ENCODE results near the gene GRIK3.

DNA sequence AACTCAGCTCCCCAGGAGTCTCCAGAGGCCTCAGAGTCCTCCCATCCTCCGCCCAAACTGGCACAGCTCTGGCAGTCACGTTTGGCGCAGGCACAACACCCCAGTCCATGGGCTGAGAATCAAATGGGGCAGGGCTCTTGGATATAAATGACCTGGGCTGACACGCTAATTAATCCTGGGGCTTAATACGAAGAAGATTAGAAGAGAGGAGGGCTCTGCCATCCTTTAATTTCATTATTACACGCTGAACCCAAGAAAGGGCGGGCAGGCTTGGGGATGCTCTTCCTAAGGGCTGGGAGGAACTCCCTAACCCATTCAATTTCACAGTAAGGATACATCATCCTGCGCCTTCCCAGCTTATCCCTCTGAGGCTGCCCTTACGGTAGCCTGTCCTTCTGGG lies 2.4 kb downstream of the GRIK3 start:
- TF ChIP-seq, protein P1, sequence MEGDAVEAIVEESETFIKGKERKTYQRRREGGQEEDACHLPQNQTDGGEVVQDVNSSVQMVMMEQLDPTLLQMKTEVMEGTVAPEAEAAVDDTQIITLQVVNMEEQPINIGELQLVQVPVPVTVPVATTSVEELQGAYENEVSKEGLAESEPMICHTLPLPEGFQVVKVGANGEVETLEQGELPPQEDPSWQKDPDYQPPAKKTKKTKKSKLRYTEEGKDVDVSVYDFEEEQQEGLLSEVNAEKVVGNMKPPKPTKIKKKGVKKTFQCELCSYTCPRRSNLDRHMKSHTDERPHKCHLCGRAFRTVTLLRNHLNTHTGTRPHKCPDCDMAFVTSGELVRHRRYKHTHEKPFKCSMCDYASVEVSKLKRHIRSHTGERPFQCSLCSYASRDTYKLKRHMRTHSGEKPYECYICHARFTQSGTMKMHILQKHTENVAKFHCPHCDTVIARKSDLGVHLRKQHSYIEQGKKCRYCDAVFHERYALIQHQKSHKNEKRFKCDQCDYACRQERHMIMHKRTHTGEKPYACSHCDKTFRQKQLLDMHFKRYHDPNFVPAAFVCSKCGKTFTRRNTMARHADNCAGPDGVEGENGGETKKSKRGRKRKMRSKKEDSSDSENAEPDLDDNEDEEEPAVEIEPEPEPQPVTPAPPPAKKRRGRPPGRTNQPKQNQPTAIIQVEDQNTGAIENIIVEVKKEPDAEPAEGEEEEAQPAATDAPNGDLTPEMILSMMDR (tag by site-specific recombination; IDR thresholded peaks at IDR 0.05) = no peak
- TF ChIP-seq, protein P2, sequence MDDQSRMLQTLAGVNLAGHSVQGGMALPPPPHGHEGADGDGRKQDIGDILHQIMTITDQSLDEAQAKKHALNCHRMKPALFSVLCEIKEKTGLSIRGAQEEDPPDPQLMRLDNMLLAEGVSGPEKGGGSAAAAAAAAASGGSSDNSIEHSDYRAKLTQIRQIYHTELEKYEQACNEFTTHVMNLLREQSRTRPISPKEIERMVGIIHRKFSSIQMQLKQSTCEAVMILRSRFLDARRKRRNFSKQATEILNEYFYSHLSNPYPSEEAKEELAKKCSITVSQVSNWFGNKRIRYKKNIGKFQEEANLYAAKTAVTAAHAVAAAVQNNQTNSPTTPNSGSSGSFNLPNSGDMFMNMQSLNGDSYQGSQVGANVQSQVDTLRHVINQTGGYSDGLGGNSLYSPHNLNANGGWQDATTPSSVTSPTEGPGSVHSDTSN (CRISPR knock-in tag; IDR thresholded peaks at IDR 0.05) = no peak
- TF ChIP-seq ZNF16 (tag by site-specific recombination; IDR thresholded peaks at IDR 0.05; ENCODE audit: low read depth) (no peak), YY2 (tag by site-specific recombination; IDR thresholded peaks at IDR 0.05) (no peak), ZBTB7A (tag by site-specific recombination; IDR thresholded peaks at IDR 0.05; ENCODE audit: low read depth) (no peak), ZNF571 (tag by site-specific recombination; IDR thresholded peaks at IDR 0.05) (no peak), ZSCAN23 (tag by site-specific recombination; IDR thresholded peaks at IDR 0.05) (no peak), ZNF501 (tag by site-specific recombination; IDR thresholded peaks at IDR 0.05) (no peak), HOXD13 (CRISPR knock-in tag; IDR thresholded peaks at IDR 0.05; ENCODE audit: borderline replicate concordance) (no peak), ZNF302 (tag by site-specific recombination; IDR thresholded peaks at IDR 0.05; ENCODE audit: low read depth) (no peak), ZFP37 (tag by site-specific recombination; IDR thresholded peaks at IDR 0.05) (no peak)
- TF ChIP-seq, protein P3, sequence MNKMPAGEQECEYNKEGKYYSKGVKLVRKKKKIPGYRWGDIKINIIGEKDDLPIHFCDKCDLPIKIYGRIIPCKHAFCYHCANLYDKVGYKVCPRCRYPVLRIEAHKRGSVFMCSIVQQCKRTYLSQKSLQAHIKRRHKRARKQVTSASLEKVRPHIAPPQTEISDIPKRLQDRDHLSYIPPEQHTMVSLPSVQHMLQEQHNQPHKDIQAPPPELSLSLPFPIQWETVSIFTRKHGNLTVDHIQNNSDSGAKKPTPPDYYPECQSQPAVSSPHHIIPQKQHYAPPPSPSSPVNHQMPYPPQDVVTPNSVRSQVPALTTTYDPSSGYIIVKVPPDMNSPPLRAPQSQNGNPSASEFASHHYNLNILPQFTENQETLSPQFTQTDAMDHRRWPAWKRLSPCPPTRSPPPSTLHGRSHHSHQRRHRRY (tag by site-specific recombination; IDR thresholded peaks at IDR 0.05) = no peak
